HG03571 (cell line): ENCODE measurements around the gene CBFA2T3.

Source experiments
- ATAC-seq: cut with Tn5 transposase; IDR thresholded peaks from one replicate; pipeline ENCODE4 v1.9.1; 2021; ENCODE audit not compliant: unreplicated experiment

Gene CBFA2T3

DNA sequence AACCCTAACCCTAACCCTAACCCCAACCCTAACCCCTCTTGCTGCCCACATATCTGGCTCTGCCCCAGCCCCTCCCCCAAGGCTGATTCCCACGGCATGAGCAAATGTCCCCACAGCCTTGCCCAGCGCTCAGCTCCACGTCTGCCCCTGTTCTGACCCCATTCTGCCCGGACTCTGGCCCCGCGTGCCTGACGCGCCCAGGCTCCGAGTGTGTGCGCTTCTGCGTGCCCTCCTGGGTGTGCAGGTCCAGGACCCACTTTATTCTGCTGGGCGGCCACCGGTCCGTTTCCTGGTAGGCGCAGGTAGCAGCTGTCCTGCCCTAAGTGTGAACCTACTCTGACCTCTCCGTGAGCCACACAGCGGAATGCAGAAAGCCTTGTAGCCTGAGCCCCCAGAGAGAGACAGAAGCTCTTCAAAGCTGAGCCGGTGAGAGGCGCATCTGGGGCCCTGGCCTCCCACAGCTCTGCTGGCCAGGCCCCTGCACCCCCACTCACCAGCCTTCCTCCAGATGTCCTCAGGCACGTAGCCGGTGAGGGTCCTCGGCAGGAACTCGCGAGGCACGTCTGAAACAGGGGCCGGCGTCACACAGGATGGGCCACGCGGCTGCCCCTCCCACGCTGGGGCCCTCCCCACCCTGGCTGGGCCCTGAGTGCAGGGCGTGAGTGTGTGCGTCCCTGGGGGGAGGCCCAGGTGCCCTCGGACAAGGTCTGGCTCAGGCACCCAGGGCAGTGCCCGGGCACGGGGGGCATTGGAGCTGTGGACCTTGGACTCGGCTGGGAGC is 96.6 kb downstream of the CBFA2T3 start:
- ATAC-seq: no peak

DNA sequence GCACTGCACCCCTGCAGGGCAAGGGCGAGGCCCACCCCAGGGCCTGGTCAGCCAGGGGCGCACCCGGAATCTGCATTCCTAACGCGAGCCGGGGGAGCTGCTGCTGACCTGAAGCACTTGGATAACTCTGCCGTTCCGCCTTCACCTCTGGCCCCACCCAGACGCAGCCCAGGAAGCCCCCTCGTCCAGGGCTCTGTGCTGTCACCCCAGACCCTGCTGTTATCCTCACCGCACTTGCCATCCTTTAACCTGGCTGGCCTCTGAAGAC is 97.3 kb downstream of the CBFA2T3 start:
- no peak for ATAC-seq

DNA sequence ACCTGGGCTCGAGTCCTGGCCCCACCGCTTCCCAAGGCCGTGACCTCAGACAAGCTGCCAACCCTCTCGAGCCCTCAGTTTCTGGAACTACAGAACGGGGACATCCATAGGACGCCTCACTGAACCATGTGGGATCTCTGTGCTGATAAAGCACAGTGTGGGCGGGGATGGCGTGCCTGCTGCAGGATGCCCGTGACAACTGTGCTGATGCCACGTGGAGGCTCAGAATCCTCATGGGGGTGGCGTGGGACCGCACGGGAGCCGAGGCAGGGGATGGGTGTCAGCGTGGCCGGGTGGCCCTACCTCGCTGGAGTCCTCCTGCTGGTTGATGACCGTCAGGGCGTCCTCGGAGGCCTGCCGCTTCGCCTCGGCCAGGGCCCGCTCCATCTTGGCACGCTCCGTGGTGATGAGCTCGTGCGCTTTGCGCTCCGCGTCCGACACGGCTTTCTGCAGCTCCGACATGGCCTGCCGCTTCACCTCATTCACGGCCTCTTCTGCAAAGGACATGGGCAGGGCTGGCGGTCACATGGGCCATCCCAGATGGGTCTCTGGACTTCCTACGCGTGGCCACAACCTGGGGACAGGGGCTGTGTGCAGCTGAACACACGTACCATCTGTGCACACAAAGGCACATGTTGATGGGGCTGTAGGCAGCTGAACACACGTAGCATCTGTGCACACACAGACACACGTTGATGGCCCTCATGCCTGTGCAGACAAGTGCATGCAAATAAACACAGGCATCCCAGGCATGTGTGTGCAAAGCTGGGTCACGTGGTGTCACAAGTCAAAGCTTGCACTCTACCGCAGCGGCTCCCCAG is 97.8 kb downstream of the CBFA2T3 start:
- no peak for ATAC-seq

DNA sequence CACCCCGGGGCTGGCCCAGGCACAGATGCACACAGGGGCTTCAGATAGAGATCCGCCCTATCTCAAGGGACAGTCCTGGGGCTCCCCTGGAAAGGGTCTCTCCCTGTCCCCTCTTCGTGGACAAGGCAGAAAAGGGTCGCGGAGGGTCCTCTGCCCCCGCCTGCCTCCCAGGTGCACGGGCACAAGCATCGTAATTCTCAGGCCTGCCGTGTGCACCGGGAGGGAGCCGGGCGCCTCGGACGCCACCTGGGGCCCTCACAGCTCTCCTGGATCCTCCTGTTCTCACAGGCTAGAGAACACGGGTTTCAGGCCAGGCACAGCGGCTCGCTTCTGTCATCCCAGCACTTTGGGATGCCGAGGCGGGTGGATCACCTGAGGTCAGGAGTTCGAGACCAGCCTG is 98.7 kb downstream of the CBFA2T3 start:
- no peak for ATAC-seq

DNA sequence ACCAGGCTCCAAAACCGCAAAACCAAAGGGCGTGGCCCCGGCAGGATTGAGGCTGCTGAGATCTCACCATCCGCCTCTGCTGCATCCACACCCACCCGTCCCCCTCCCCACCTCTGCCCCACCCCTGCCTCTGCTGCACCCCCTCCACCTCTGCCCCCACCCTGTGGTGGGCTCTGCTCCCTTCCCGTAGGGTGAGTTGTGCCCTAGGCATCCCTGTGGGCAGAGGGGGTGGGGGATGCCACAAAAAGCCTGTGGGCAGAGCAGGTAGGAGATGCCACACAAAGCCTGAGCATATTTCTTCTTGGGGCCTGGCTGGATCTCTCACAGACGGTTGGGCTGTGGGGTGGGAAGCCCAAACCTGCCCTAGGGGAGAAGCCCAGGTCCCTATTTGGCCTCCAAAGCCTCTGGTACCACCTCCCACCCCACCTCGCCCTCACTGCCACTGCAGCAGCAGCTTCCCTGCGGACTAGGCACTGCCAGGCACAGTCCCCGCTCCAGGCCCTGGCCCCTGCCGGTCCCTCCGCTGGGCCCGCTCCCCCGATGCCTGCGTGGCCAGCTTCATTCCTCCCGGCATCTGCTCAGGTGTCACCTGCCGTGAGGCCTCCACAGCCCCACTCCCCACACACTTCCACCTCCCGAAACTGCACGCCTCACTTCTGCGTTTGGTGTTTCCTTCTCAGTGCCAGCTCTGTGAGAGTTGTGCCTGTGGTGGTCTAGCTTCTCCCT is 99.3 kb downstream of the CBFA2T3 start:
- no peak for ATAC-seq

DNA sequence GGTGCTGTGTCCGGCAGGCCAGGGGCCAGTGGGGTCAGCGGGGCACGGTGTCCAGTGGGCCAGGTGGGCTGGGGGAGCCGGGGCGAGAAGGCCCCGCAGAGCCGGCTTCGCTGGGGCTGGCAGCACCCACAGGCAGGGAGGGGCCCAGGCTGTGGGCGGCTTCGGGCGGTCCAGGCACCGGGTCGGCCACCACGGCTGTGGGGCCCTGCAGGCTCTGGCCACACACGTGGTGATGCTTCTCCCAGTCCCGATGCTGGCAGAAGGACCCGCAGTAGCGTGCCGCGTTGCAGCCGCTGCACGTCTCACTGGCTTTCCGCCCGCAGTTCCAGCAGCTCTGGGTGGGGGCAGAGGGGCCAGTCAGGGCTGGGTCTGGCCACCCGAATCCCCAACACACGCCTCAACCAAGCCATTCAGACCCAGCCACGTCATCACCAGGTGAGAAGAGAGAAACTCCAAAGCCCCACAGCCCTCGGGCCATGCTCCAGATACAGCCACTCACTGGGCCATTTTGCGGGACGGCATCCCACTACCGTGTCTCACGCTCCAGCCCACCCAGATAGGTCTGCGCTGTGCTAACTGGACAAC is 100.0 kb downstream of the CBFA2T3 start:
- ATAC-seq: no peak

DNA sequence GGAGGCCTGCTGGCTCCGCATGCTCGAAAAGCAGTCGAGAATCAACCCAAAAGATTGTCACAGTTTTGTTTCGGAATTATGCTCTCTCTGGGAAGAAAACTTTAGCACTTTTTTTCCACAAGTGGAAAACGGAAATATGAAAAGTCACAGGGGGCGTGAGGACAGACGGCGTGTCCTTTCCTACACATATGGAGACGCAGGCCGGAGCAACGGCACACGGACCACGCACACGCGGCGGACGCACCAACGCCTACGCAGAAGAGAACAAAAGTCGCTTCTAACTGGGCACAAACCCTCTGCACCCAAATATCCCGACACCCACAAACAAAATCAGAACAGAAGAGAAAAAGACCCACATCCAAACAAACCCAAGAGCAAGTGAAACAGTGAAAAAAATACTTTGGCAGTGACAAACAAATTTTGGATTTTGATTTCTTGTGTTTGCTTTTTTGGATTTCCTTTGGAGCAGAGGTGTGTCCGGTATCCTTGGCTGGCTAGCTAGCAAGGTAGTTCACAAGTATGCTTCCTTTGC is 101.2 kb downstream of the CBFA2T3 start:
- ATAC-seq: no peak

DNA sequence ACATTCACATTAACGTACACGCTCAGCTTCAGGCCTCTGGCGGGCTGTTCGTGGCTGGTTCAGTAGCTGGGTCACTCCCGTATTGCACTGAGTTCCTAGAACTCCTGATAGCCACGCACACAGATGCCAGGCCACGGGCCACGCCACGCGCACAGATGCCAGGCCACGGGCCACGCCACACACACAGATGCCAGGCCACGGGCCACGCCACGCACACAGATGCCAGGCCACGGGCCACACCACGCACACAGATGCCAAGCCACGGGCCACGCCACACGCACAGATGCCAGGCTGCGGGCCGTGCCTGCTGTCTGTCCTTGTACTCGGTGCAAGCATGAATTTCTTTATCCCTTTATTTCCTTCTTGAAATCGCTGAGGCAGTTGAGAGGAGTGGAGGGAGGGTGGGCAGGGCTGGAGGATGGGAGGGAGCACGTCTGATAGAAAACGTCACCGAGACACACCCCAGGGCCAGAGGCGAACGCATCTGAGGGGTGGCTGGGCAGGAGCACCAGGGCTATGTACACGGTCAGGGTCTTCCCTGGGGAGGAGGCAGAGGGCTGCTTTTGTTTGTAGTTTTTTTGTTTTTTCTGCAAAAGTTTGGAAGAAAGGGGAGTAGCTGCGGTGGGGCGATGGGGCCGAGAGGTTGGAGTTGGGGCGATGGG is 101.9 kb downstream of the CBFA2T3 start:
- ATAC-seq: no peak

DNA sequence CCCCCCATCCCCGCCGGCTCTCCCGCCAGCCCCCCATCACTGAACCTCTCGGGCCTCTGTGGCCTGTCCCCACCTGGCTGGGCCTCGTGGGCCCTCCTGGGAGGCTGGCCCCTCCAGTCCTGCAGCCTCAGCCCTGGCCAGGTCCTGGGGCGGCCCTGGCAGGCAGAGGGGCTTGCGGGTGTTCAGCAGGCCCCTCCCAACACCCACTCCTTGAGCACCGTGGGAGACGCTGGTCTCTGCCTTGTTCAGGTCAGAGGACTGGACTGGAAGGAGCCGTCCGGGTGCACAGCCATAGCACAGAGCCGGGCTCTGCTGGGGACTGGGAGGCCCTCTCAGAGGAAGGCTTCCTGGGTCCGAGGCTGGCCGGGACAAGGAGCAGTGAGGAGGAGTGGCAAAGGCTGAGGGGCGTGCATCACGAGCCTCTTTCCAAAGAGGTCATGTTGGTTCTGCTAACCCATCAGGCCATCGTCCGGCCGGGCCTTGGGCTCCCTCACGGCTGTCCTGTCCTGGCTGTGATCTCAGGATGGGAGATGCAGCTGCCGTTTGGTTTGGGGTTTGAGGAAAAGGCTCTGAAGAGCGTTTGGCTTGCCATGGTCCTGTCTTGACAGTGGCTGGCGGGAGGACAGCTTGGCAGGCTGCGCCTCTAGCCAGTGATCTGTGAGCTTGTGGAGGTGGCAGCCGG is 104.2 kb downstream of the CBFA2T3 start:
- no peak for ATAC-seq

DNA sequence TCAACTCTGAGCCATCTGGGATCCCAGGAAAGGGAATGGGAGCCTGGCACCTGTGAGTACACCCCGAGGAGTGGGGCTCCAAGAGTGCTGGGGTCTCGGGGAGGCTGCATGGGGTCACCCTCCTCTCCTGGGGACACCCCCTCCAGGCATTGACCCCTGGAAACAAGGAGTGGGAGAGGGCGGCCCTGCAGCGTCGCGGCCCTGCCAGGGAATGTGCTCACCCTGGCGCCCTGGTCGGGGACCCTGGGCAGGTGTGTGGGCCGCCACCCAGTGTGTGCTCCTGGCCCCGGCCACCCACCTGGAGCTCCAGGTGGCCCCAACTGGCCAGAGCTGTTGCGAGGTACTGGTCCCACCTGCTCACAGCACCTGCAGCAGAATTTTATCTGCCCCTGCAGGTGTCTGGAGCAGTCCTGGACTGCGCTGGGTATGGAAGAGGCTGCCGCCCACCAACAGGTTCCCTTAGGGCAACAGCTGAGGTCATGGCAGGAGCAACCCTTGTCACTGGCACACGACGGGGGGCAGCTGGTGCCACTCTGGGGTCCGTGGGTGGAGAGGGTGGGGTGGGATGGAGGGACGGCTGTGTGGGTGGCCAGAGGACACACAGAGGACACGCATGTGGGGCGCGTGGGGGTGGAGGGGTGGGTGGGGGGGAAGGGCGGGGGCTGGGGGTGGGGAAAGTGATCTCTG is 105.1 kb downstream of the CBFA2T3 start:
- ATAC-seq: no peak

DNA sequence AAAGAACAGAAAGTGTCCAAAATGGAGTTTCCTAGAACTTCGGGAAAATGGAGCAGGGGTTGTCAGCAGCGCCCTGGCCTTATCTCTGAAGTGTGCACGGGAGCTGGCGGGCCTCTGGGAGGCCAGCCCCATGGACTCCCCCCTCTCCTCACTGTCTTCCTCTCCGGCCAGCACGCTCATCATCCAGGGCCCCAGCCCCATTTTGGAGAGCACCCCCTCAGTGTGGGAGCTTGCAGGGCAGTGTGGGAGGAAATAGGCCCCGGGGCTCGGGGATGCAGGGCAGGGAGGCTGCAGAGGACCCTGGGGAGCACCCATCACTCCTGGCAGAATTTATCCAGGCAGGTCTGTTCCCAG is 105.7 kb downstream of the CBFA2T3 start:
- ATAC-seq: no peak

DNA sequence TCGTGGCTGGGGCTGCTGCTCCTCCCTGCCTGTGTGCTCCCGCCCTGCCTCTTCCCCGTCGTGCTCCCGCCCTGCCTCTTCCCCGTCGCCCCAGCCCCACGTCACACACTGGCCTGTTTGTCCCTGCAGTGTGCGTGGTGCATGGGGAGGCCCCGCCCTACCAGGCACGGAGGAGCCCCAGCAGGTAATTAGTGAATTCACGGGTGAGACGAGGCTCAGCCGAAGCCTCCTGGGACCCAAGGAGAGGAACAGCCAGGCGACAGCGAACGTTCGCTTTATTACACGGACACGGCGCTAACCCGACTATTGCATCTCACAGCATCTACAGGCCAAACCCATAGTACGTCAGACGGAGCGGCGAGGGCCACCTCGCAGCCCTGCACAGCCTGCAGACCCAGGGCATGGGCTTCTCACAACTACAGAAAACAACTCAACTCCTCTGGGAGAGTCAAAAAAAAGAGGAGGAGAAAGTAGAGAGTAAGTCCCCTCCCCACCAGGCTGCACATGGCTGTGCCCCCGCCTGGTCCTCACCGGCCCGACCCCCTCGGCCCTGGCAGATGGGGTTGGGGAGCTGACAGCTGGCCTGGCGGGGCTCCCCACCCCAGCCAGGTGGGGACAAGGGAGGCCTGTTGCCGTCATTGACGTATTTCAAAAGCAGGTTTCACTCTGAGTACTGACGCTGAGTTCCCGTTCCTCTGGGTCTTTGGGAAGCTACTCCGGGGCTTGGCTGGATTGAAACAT is 106.2 kb downstream of the CBFA2T3 start:
- ATAC-seq: no peak

DNA sequence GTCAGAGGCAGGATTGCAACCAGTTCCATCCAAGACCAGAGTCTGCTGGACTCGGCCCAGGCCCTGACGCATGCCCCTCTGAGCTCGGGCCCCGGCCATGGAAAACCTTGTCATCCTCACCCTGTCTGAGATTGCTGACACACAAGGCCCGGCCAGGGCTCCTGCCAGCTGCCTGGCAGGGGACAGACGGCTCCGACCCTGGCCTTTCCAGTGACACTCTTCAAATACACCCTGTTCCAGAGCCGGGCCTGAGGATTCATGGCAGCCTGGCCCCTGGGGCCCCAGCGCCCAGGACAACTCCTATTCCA is 107.4 kb downstream of the CBFA2T3 start:
- no peak for ATAC-seq

DNA sequence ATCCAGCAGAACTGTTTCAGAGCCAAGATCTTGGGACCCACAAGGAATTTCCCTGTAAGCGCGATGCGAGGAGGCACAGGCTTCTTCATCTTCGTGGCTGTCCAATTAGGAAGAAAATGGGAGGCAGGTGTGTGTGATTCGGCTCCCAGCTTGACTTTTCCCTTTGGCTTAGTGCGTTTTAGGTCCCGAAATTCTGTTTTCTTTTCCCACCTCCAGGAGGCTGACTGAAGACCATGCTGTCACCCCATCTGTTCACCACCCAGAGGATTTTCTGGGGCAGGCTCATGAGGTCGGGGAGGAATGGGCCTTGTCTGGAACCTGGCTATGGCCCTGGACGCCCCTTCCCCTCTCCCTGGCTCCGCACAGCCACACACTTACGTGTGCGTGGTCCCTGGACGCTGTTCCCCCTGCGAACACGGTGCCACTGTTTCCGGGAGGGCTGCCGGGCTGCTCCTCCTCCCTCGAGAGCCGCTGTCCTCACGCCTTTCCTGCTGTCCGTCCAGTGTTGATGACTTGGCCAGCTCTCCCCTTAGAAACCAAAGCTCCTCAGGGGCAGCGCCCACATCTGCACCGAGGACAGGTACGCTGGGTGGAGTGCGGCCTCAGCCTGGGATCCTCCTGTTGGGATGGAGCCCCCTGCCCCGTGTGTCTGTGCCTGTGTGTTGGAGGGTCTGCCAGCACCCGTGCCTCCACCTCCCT is 107.9 kb downstream of the CBFA2T3 start:
- ATAC-seq: no peak

DNA sequence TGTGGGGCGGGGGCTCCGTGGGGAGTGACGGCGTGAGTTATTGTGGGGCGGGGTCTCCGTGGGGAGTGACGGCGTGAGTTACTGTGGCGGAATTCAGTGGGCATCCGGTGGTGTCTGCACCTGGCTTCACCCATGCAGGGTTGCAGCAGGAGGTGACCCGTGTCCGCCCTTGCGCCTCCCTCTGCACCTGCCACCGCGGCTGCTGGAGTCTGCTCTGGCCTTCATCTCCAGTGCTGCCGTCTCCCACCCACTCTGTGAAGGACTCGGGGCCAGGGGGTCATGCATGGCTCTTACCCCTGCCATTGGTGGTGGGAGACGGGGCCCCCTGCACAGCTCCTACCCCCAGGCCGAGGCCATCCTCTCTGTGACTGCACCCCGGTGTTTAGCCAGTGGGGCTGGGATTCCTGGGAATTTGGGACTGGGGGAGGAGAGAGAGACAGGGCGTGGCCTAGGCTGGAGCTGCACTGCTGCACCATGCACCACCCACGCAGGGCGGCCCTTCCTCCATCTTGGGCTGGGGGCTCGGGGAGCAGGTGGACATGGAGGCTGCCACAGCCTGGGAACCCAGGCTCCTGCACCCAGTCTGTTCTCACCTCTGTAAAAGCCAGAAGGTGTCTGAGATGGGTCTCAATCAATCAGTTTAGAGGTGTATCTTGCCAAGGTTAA is 109.3 kb downstream of the CBFA2T3 start:
- ATAC-seq: no peak

DNA sequence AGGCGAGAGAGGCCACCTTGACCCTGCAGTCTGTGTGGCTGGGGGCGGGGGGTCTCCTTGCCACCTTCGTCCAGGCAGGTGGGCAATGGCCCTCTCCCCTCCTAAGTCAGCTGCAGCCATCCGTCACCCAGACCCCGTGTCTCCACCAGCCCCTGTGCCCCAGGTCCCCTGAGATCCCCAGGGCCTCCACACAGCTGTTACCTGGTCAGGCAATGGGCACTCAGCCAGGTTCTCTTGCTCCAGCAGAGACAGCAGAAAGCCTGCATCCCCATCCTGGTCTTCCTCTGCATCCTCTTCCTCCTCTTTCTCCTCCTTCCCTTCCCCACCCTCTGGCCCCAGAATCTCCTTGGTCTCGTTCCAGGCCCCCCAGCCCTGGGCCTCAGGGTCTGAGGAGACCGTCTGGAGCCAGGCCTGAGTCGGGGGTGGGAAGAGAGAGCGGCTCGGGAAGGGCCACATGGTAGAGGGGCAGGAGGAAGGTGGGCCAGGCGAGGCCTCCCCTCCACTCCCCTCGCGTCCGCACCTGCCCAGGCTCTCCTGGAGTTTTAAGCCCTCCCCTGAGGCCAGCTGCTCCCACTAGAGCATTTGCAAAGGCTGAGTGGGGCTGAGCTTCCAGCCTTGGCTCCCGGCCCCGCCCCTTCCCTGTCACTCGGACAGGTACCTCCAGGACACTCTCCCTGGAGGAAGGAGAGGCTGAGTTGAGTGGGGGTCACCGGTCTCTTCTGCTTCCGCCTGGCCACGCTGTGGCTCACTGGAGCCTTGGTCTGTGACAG is 110.7 kb downstream of the CBFA2T3 start, which contains the start of gene PABPN1L:
Gene PABPN1L, minus strand, starts transcription at position 510 of the 770 bp plus-strand sequence. Its CDS starts 54 bp downstream, at position 456.
- no peak for ATAC-seq

DNA sequence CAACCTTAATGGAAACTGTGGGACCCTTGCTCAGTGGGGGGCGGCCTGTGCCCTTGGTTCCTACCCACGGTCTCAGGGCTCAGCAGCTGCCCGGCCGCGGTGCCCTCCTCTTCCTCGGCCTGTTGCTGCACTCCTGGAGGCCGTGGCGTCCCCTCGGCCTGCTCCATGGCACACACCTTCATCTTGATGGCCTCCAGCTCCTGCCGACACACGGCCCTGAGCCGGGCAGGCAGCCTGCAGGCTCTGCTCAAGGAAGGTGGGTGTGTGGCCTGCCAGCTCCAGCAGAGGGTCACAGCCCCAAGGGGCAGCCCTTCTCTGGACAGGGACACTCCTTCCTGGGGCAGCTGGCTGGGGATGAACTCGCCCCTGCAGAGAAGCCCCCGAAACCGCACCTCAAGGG is 111.3 kb downstream of the CBFA2T3 start:
- ATAC-seq: no peak
